ENCODE measurements around the gene LAMA5.

Gene LAMA5

DNA sequence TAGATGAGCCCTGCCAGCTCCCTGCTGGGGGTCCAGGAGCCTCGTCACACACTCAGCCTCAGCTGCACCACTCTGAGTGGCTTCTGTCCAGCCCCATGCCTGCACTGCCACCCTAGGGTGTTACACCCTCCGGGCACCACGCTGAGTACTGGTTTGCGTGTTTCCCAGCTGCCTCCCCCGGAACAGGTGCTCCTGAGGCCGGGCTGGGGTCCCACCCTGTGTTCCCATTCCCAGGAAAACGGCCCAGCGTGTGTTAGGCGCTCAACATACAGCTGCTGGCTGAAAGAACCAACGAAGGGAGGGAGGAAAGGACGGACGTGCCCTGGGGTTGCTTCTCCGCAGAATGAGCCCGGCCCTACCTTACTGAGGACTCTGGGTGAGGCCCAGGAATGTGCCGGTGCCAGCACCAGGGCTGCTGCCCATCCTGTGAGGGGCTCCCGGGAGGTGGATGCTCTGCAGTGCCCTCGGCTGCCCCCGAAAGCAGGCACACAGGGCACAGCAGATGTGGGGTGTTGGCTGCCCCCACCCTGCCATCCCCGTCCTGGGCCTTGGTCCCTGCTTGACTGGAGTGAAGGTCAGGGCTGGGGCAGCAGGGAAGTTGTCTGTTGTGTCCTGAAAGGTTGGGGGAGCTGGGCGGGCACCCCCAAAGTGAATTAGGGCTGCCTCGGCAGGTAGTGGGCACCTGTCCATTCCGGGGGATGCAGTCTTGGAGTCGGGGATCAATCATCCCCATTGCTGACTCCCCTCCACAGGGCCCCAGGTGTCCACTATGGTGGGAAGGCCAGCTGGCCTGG, 16.3 kb downstream of the LAMA5 start:
- Histone ChIP-seq H3K4me1 (ENCODE audit: control insufficient read depth, insufficient read depth, low read length) (peaks cover 24% of the 10 kb centered on the region), H3K9ac (ENCODE audit: low read depth, low read length) (no peak overlapping the region)

DNA sequence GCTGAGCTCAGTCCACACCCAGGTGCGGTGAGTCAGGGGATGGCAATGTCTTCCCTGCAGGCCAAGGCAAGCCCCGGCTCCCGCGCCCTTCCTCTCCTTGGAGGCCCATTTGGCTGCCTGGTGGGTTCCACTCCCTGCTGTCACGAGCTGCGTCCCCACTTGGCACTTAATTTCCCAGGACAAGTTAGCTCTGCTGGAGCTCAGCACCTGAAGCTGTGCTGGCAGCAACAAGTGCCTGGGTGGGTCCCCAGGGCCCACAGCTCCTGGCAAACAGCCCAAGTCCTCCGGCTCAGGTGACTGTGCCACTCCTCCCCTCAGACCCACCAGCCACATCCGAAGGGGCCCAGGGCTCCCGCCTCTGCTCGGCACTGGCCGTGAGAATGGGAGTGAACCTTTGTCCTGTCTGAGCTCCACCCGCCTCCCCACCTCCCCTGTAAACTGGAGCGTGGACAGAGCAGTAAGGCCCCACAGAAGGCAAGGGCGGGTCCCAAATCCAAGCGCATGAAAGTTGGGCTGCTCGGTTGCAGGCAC, 16.9 kb downstream of the LAMA5 start:
- no peak overlapping the region for H3K4me2 ChIP-seq (ENCODE audit: low read length)
- H3K27me3 ChIP-seq (ENCODE audit: control insufficient read depth, insufficient read depth, low read length): no peaks in the 10 kb centered on the region
- H3K4me1 ChIP-seq (ENCODE audit: control insufficient read depth, insufficient read depth, low read length): peaks cover 17% of the 10 kb centered on the region
- H3K9ac ChIP-seq (ENCODE audit: low read depth, low read length): no peak overlapping the region
- H3K4me3 ChIP-seq (ENCODE audit: low read length): no peak overlapping the region
- H3K36me3 ChIP-seq (ENCODE audit: insufficient read depth, low read length): peaks cover 19% of the 10 kb centered on the region
- H3K9me3 ChIP-seq (replicated peaks; ENCODE audit: low read length): no peaks in the 10 kb centered on the region

More for the DNA sequence above, 16.3 kb downstream of the LAMA5 start:
- Histone ChIP-seq H3K27me3 (ENCODE audit: control insufficient read depth, insufficient read depth, low read length) (no peaks in the 10 kb centered on the region), H3K36me3 (ENCODE audit: insufficient read depth, low read length) (peaks cover 17% of the 10 kb centered on the region), H3K9me3 (replicated peaks; ENCODE audit: low read length) (no peaks in the 10 kb centered on the region), H3K4me2 (ENCODE audit: low read length) (no peak overlapping the region), H3K4me3 (ENCODE audit: low read length) (no peak overlapping the region)

- Histone ChIP-seq H3K36me3 (ENCODE audit: insufficient read depth, low read length) (peaks cover 19% of the 10 kb centered on the region), H3K9ac (ENCODE audit: low read depth, low read length) (no peak overlapping the region), H3K4me2 (ENCODE audit: low read length) (no peak overlapping the region), H3K27me3 (ENCODE audit: control insufficient read depth, insufficient read depth, low read length) (no peaks in the 10 kb centered on the region), H3K4me3 (ENCODE audit: low read length) (no peak overlapping the region), H3K4me1 (ENCODE audit: control insufficient read depth, insufficient read depth, low read length) (peaks cover 13% of the 10 kb centered on the region), H3K9me3 (replicated peaks; ENCODE audit: low read length) (no peaks in the 10 kb centered on the region)
Observed at GRCh38 chr20:62349556-62350097, 17.5 kb downstream of the LAMA5 start.

DNA sequence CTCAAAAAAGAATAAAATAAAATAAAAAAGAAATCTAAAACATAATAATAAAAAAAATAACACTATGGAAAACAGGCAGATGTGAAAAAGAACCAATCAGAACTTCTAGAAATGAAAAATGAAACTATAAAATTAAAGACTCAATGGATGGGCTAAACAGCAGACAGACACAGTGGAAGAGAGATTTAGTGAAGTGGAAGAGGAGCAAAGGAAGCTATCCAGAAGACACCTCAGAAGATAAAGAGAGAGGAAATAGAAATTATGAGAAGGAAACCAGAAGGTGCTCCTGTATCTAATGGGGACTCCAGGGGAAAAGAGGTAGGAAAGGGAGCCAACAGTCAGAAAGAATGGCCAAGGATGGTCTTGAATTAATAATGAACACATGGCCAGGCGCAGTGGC, 18.5 kb downstream of the LAMA5 start:
- Histone ChIP-seq H3K9me3 (replicated peaks; ENCODE audit: low read length) (no peaks in the 10 kb centered on the region), H3K4me3 (ENCODE audit: low read length) (no peak overlapping the region), H3K27me3 (ENCODE audit: control insufficient read depth, insufficient read depth, low read length) (no peaks in the 10 kb centered on the region), H3K4me1 (ENCODE audit: control insufficient read depth, insufficient read depth, low read length) (peaks cover 13% of the 10 kb centered on the region), H3K9ac (ENCODE audit: low read depth, low read length) (no peak overlapping the region), H3K4me2 (ENCODE audit: low read length) (no peak overlapping the region), H3K36me3 (ENCODE audit: insufficient read depth, low read length) (peaks cover 19% of the 10 kb centered on the region)

- H3K36me3 ChIP-seq (ENCODE audit: insufficient read depth, low read length): peaks cover 19% of the 10 kb centered on the region
- H3K4me3 ChIP-seq (ENCODE audit: low read length): no peak overlapping the region
- H3K9me3 ChIP-seq (replicated peaks; ENCODE audit: low read length): no peaks in the 10 kb centered on the region
- H3K4me1 ChIP-seq (ENCODE audit: control insufficient read depth, insufficient read depth, low read length): peaks cover 4% of the 10 kb centered on the region
- H3K9ac ChIP-seq (ENCODE audit: low read depth, low read length): no peak overlapping the region
- H3K4me2 ChIP-seq (ENCODE audit: low read length): no peak overlapping the region
- no peaks in the 10 kb centered on the region for H3K27me3 ChIP-seq (ENCODE audit: control insufficient read depth, insufficient read depth, low read length)
Observed at GRCh38 chr20:62347445-62347844, 19.7 kb downstream of the LAMA5 start.

- H3K4me3 ChIP-seq (ENCODE audit: low read length): no peak overlapping the region
- H3K4me2 ChIP-seq (ENCODE audit: low read length): no peak overlapping the region
- H3K27me3 ChIP-seq (ENCODE audit: control insufficient read depth, insufficient read depth, low read length): no peaks in the 10 kb centered on the region
- H3K9ac ChIP-seq (ENCODE audit: low read depth, low read length): no peak overlapping the region
- H3K9me3 ChIP-seq (replicated peaks; ENCODE audit: low read length): no peaks in the 10 kb centered on the region
- peaks cover under 1% of the 10 kb centered on the region for H3K4me1 ChIP-seq (ENCODE audit: control insufficient read depth, insufficient read depth, low read length)
- H3K36me3 ChIP-seq (ENCODE audit: insufficient read depth, low read length): peaks cover 18% of the 10 kb centered on the region
Observed at GRCh38 chr20:62347151-62347404, 20.0 kb downstream of the LAMA5 start.

DNA sequence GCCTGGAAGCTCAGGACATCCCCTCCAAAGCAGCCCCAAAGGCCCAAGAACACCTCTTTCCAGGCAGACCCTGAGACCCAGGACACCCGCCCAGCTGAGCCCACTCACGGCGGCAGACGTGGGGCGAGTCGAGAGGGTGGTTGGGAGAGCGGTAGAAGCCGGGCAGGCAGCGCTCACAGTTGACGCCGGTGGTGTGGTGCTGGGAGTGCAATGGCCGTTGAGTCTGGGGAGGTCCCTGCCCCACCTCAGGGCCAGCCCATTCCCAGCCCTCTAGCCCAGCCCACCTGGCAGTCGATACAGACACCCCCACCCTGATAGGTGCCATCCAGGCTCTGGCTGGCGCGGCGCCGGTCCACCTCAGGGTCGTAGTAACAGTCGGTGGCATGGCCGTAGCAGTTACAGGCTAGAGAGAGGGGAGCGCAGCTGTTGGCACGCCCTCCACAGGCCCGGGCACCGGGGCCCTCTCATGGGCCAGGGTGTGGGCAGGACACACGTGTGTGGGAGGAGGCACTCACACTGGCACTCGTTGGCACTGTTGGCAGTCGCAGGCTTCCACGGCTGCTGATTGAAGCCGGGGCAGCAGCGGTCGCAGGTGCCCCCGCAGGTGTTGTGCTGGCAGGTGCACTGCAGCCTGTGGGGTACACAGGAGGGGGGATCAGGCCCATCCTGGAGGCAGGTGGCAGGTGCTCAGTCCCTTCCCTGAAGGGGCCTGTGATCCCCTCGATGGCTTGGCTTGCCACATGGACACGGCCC, 20.5 kb downstream of the LAMA5 start:
- Histone ChIP-seq H3K36me3 (ENCODE audit: insufficient read depth, low read length) (peaks cover 16% of the 10 kb centered on the region), H3K4me3 (ENCODE audit: low read length) (no peak overlapping the region), H3K27me3 (ENCODE audit: control insufficient read depth, insufficient read depth, low read length) (no peaks in the 10 kb centered on the region), H3K4me2 (ENCODE audit: low read length) (no peak overlapping the region), H3K4me1 (ENCODE audit: control insufficient read depth, insufficient read depth, low read length) (no peaks in the 10 kb centered on the region), H3K9me3 (replicated peaks; ENCODE audit: low read length) (no peaks in the 10 kb centered on the region), H3K9ac (ENCODE audit: low read depth, low read length) (no peak overlapping the region)

- H3K9me3 ChIP-seq (replicated peaks; ENCODE audit: low read length): peaks cover 3% of the 10 kb centered on the region
- H3K36me3 ChIP-seq (ENCODE audit: insufficient read depth, low read length): peaks cover 14% of the 10 kb centered on the region
- H3K4me3 ChIP-seq (ENCODE audit: low read length): no peak overlapping the region
- no peak overlapping the region for H3K9ac ChIP-seq (ENCODE audit: low read depth, low read length)
- H3K4me2 ChIP-seq (ENCODE audit: low read length): no peak overlapping the region
- H3K4me1 ChIP-seq (ENCODE audit: control insufficient read depth, insufficient read depth, low read length): no peaks in the 10 kb centered on the region
- H3K27me3 ChIP-seq (ENCODE audit: control insufficient read depth, insufficient read depth, low read length): no peaks in the 10 kb centered on the region
Observed at GRCh38 chr20:62345681-62346370, 21.3 kb downstream of the LAMA5 start.

DNA sequence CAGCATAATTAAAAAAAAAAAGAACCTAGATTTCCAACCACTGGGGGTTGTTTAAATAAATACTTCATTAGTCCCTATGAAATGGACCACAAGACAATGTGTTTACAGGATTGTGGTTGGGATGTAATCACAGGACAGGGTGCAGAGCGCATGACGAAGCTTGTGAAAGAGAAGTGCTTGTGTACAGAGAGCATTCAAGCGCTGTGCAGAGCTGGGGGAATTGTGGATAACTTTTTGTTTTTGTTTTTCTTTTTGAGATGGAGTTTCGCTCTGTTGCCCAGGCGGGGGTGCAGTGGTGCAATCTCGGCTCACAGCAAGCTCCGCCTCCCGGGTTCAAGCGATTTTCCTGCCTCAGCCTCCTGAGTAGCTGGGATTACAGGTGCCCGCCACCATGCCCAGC, 22.3 kb downstream of the LAMA5 start:
- Histone ChIP-seq H3K4me2 (ENCODE audit: low read length) (no peak overlapping the region), H3K4me3 (ENCODE audit: low read length) (no peak overlapping the region), H3K9me3 (replicated peaks; ENCODE audit: low read length) (peaks cover 3% of the 10 kb centered on the region), H3K36me3 (ENCODE audit: insufficient read depth, low read length) (peaks cover 12% of the 10 kb centered on the region), H3K9ac (ENCODE audit: low read depth, low read length) (no peak overlapping the region), H3K27me3 (ENCODE audit: control insufficient read depth, insufficient read depth, low read length) (no peaks in the 10 kb centered on the region), H3K4me1 (ENCODE audit: control insufficient read depth, insufficient read depth, low read length) (no peaks in the 10 kb centered on the region)

GRCh38 chr20:62344092-62344491, 23.0 kb downstream of the LAMA5 start:
- no peak overlapping the region for H3K4me2 ChIP-seq (ENCODE audit: low read length)
- no peaks in the 10 kb centered on the region for H3K27me3 ChIP-seq (ENCODE audit: control insufficient read depth, insufficient read depth, low read length)
- no peaks in the 10 kb centered on the region for H3K4me1 ChIP-seq (ENCODE audit: control insufficient read depth, insufficient read depth, low read length)
- H3K9ac ChIP-seq (ENCODE audit: low read depth, low read length): no peak overlapping the region
- H3K4me3 ChIP-seq (ENCODE audit: low read length): no peak overlapping the region
- H3K9me3 ChIP-seq (replicated peaks; ENCODE audit: low read length): peaks cover 3% of the 10 kb centered on the region
- peaks cover 14% of the 10 kb centered on the region for H3K36me3 ChIP-seq (ENCODE audit: insufficient read depth, low read length)

DNA sequence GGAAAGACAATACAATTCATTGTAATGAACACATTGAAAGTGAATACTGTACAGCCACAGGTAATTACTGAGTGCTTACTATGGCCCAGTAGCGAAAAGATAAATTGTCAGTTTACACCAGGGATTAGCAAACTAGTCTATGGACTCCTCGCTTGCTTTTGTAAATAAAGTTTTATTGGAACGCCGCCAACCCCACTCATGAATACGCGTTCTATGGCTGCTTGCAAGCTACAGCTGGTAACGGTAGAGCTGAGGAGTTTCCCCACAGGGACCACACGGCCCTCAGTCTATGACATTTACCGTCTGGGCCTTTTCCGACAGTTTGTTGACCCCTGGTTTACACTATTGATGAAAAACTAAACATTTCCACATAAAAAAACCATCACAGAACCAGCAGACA, 24.2 kb downstream of the LAMA5 start:
- Histone ChIP-seq H3K4me1 (ENCODE audit: control insufficient read depth, insufficient read depth, low read length) (no peaks in the 10 kb centered on the region), H3K4me2 (ENCODE audit: low read length) (no peak overlapping the region), H3K9me3 (replicated peaks; ENCODE audit: low read length) (peaks cover 3% of the 10 kb centered on the region), H3K4me3 (ENCODE audit: low read length) (no peak overlapping the region), H3K9ac (ENCODE audit: low read depth, low read length) (no peak overlapping the region), H3K27me3 (ENCODE audit: control insufficient read depth, insufficient read depth, low read length) (no peaks in the 10 kb centered on the region), H3K36me3 (ENCODE audit: insufficient read depth, low read length) (peaks cover 14% of the 10 kb centered on the region)
